Measurements from ENCODE around the gene OPN5.

The OPN5 gene

GRCh38 chr6:47810885-47811284, 29.1 kb downstream of the OPN5 start:
- no peak for TF ChIP-seq POLR2A (IDR thresholded peaks at IDR 0.05; ENCODE audit: extremely low read depth, insufficient read length)
- TF ChIP-seq MAX (IDR thresholded peaks at IDR 0.05; ENCODE audit: low read depth, low read length), result no peak
- TF ChIP-seq CTCF (IDR thresholded peaks at IDR 0.05; ENCODE audit: low read depth, low read length), result no peak
- no peak for TF ChIP-seq MYC (IDR thresholded peaks at IDR 0.05; ENCODE audit: low read depth, low read length)
- DNase-seq (ENCODE audit: low read depth), result peak; percentile 2
- H3K4me3 ChIP-seq (ENCODE audit: low read depth, low read length), result no peak overlapping the region

- no peak for TF ChIP-seq POLR2A (IDR thresholded peaks at IDR 0.05; ENCODE audit: extremely low read depth, insufficient read length)
- TF ChIP-seq MAX (IDR thresholded peaks at IDR 0.05; ENCODE audit: low read depth, low read length), result no peak
- no peak for TF ChIP-seq CTCF (IDR thresholded peaks at IDR 0.05; ENCODE audit: low read depth, low read length)
- no peak for TF ChIP-seq MYC (IDR thresholded peaks at IDR 0.05; ENCODE audit: low read depth, low read length)
- no peak overlapping the region for H3K4me3 ChIP-seq (ENCODE audit: low read depth, low read length)
- no peak for DNase-seq (ENCODE audit: low read depth)
Measured at GRCh38 chr6:47811443-47811842, 29.6 kb downstream of the OPN5 start.

- no peak for DNase-seq (ENCODE audit: low read depth)
- TF ChIP-seq MYC (IDR thresholded peaks at IDR 0.05; ENCODE audit: low read depth, low read length) (no peak), MAX (IDR thresholded peaks at IDR 0.05; ENCODE audit: low read depth, low read length) (no peak), CTCF (IDR thresholded peaks at IDR 0.05; ENCODE audit: low read depth, low read length) (no peak), POLR2A (IDR thresholded peaks at IDR 0.05; ENCODE audit: extremely low read depth, insufficient read length) (no peak)
- H3K4me3 ChIP-seq (ENCODE audit: low read depth, low read length), result no peak overlapping the region
Measured at GRCh38 chr6:47817749-47818148, 35.9 kb downstream of the OPN5 start.

- DNase-seq (ENCODE audit: low read depth), result no peak
- H3K4me3 ChIP-seq (ENCODE audit: low read depth, low read length), result no peak overlapping the region
- no peak for TF ChIP-seq MAX (IDR thresholded peaks at IDR 0.05; ENCODE audit: low read depth, low read length)
- no peak for TF ChIP-seq POLR2A (IDR thresholded peaks at IDR 0.05; ENCODE audit: extremely low read depth, insufficient read length)
- no peak for TF ChIP-seq MYC (IDR thresholded peaks at IDR 0.05; ENCODE audit: low read depth, low read length)
- no peak for TF ChIP-seq CTCF (IDR thresholded peaks at IDR 0.05; ENCODE audit: low read depth, low read length)
Measured at GRCh38 chr6:47819461-47819860, 37.6 kb downstream of the OPN5 start.

- TF ChIP-seq MAX (IDR thresholded peaks at IDR 0.05; ENCODE audit: low read depth, low read length) (no peak), MYC (IDR thresholded peaks at IDR 0.05; ENCODE audit: low read depth, low read length) (no peak), POLR2A (IDR thresholded peaks at IDR 0.05; ENCODE audit: extremely low read depth, insufficient read length) (no peak), CTCF (IDR thresholded peaks at IDR 0.05; ENCODE audit: low read depth, low read length) (no peak)
- no peak overlapping the region for H3K4me3 ChIP-seq (ENCODE audit: low read depth, low read length)
- no peak for DNase-seq (ENCODE audit: low read depth)
Measured at GRCh38 chr6:47822856-47823554, 41.2 kb downstream of the OPN5 start.
